K562 (cell line): ENCODE data around the gene CLDN12. TPM values are rescaled to one million over a fixed set of nuclear protein-coding genes. Genes with fewer than 3 reads are reported as not detected.

Source experiments
- ATAC-seq: fragments of 200-7000 bp; cut with Tn5 transposase; 3 replicates; pipeline ENCODE4 v1.9.1; 2020; ENCODE audit warnings: moderate library complexity
- BruUV-seq: library from RNA; stranded (reverse); fragments of 400-500 nt; replicated peaks from 2 replicates; lab custom pipeline; 2021; lab: Mats Ljungman, UMichigan
- CTCF ChIA-PET: fragments of 300-600 bp; formaldehyde crosslinking; extraction: SDS; loops from one replicate; lab custom pipeline; 2021; ENCODE audit warnings: low intra/inter-chr PET ratio; lab: Yijun Ruan, JAX
- POLR2A ChIA-PET: fragments of 300-600, 350-650 bp; sonication (Branson Sonifier 250); formaldehyde crosslinking; extraction: SDS; loops from one replicate; lab custom pipeline; 2021; ENCODE audit warnings: antibody characterized with exemption, inconsistent platforms; lab: Yijun Ruan, JAX
- DNase-seq, 4 experiments: peaks; one replicate each; pipeline versions ENCODE4 v3.0.0 to v3.0.0-alpha.2; 2011 to 2018; ENCODE audit warnings: low spot score in 3 of 4, mixed read lengths in 3 of 4; ENCODE audit errors: extremely low read depth in 1 of 4
- FAIRE-seq: peaks from 2 replicates; lab custom pipeline; 2011; peaks lifted over from hg19 to GRCh38; lab: Jason Lieb, UNC
- H2AFZ ChIP-seq: 2 replicates; pipeline ENCODE4 v1.6.0; 2011; ENCODE audit warnings: low read depth, low read length, control low read depth, inconsistent platforms
- H3K27ac ChIP-seq: fragments of 200-600 bp; 3 replicates; pipeline ENCODE4 v1.8.0; 2011; ENCODE audit warnings: low read depth, mild to moderate bottlenecking, control low read depth, inconsistent platforms, low read length, moderate library complexity, mixed read lengths; ENCODE audit errors: extremely low read depth
- H3K27me3 ChIP-seq, 2 experiments: fragments of 300-600 bp in 1 of 2; 2 replicates in 1 of 2; 3 replicates in 1 of 2; pipeline versions ENCODE4 v1.6.0 to v1.8.0; 2011; ENCODE audit warnings: inconsistent platforms in 2 of 2, low read length in 2 of 2, mild to moderate bottlenecking in 1 of 2, mixed read lengths in 1 of 2, moderate library complexity in 1 of 2; ENCODE audit not compliant: control insufficient read depth in 2 of 2, insufficient read depth in 2 of 2
- H3K36me3 ChIP-seq: fragments of 300-600 bp; 3 replicates; pipeline ENCODE4 v1.8.0; 2011; ENCODE audit warnings: mild to moderate bottlenecking, low read length, inconsistent platforms; ENCODE audit not compliant: control insufficient read depth, insufficient read depth
- H3K4me1 ChIP-seq, 2 experiments: fragments of 200-600 bp in 1 of 2; replicated peaks in 1 of 2; 2 replicates in 1 of 2; 3 replicates in 1 of 2; pipeline versions ENCODE4 v1.5.1 to v1.8.0; 2011; ENCODE audit warnings: inconsistent platforms in 2 of 2, low read length in 2 of 2, mild to moderate bottlenecking in 1 of 2, mixed read lengths in 1 of 2, moderate library complexity in 1 of 2; ENCODE audit not compliant: control insufficient read depth in 2 of 2, insufficient read depth in 2 of 2
- H3K4me2 ChIP-seq: 2 replicates; pipeline ENCODE4 v1.6.1; 2011; ENCODE audit warnings: low read length, control low read depth, inconsistent platforms, mixed read lengths; ENCODE audit not compliant: insufficient read depth
- H3K4me3 ChIP-seq: fragments of 200-600 bp; sonication (generic), shearing (Covaris generic); 2 replicates; pipeline ENCODE4 v1.5.1; 2016; ENCODE audit warnings: control low read depth, inconsistent platforms
- H3K79me2 ChIP-seq: fragments of 200-600 bp; 3 replicates; pipeline ENCODE4 v1.8.0; 2011; ENCODE audit warnings: low read length, inconsistent platforms; ENCODE audit not compliant: control insufficient read depth, insufficient read depth
- H3K9ac ChIP-seq, 2 experiments: 2 replicates each; pipeline versions ENCODE4 v1.6.0 to v1.6.1; 2011; ENCODE audit warnings: low read depth in 2 of 2, low read length in 2 of 2, control low read depth in 1 of 2, inconsistent platforms in 1 of 2, mild to moderate bottlenecking in 1 of 2, mixed read lengths in 1 of 2; ENCODE audit not compliant: insufficient read depth in 1 of 2
- H3K9me1 ChIP-seq: one replicate; pipeline ENCODE4 v1.6.0; 2011; ENCODE audit warnings: inconsistent platforms, mild to moderate bottlenecking, low read length, moderate library complexity; ENCODE audit not compliant: control insufficient read depth, insufficient read depth
- H3K9me3 ChIP-seq: replicated peaks from 2 replicates; pipeline ENCODE4 v1.5.1; 2011; ENCODE audit warnings: low read depth, low read length, inconsistent platforms; ENCODE audit not compliant: control insufficient read depth, insufficient read depth
- H4K20me1 ChIP-seq: replicated peaks from 2 replicates; pipeline ENCODE4 v1.6.1; 2011; ENCODE audit warnings: low read length, inconsistent platforms, mixed read lengths; ENCODE audit not compliant: control insufficient read depth, insufficient read depth
- ARNT ChIP-seq, 2 experiments: fragments of 450-650 bp; IDR thresholded peaks; 2 replicates each; pipeline ENCODE4 v1.6.1; 2016; ENCODE audit warnings: mild to moderate bottlenecking in 1 of 2
- ASH1L ChIP-seq: fragments of 450-650 bp; IDR thresholded peaks from 2 replicates; pipeline ENCODE4 v1.6.1; 2018; ENCODE audit warnings: borderline replicate concordance, mild to moderate bottlenecking, low read depth; ENCODE audit not compliant: partially characterized antibody
- BHLHE40 ChIP-seq: IDR thresholded peaks from 2 replicates; pipeline ENCODE4 v1.6.1; 2011; ENCODE audit warnings: low read length, improper control_type of control experiment
- CBX8 ChIP-seq: fragments of 200-600 bp; sonication (generic); IDR thresholded peaks from 2 replicates; pipeline ENCODE4 v1.6.1; 2012; ENCODE audit warnings: borderline replicate concordance, mixed run types, low read depth, mild to moderate bottlenecking, moderate library complexity, mixed read lengths, low read length, control low read depth, inconsistent platforms; ENCODE audit not compliant: poor library complexity, severe bottlenecking; ENCODE audit errors: extremely low read depth
- CEBPG ChIP-seq, 3 experiments: fragments of 200-800 bp in 1 of 3; sonication (Bioruptor generic) in 1 of 3; sonication (generic) in 1 of 3; formaldehyde crosslinking in 1 of 3; IDR thresholded peaks in 2 of 3; conservative IDR thresholded peaks in 1 of 3; 2 replicates each; pipeline versions ENCODE4 v1.6.1 to v1.8.0; 2016 to 2022; ENCODE audit warnings: missing compliant biosample characterization in 2 of 3, missing genetic modification characterization in 2 of 3, mild to moderate bottlenecking in 1 of 3, missing genetic modification reagents in 1 of 3
- CHD2 ChIP-seq: IDR thresholded peaks from 2 replicates; pipeline ENCODE4 v1.6.1; 2011; ENCODE audit warnings: low read depth, low read length
- FOXP1 ChIP-seq: sonication (generic); formaldehyde crosslinking; IDR thresholded peaks from 2 replicates; pipeline ENCODE4 v1.8.0; 2022; ENCODE audit warnings: mild to moderate bottlenecking, missing genetic modification reagents
- HDAC2 ChIP-seq: fragments of 450-650 bp; IDR thresholded peaks from 2 replicates; pipeline ENCODE4 v1.6.1; 2016; ENCODE audit warnings: mild to moderate bottlenecking
- RCOR1 ChIP-seq, 2 experiments: IDR thresholded peaks; 2 replicates each; pipeline ENCODE4 v1.6.1; 2012; ENCODE audit warnings: low read depth in 2 of 2, low read length in 2 of 2, borderline replicate concordance in 1 of 2, improper control_type of control experiment in 1 of 2
- STAT5B ChIP-seq: fragments of 250-450 bp; sonication (Bioruptor Pico); IDR thresholded peaks from 2 replicates; pipeline ENCODE4 v1.8.0; 2021; ENCODE audit warnings: mild to moderate bottlenecking, inconsistent platforms
- TAL1 ChIP-seq: fragments of 450-650 bp; IDR thresholded peaks from 2 replicates; pipeline ENCODE4 v1.6.1; 2016; ENCODE audit warnings: mild to moderate bottlenecking
- TEAD4 ChIP-seq, 2 experiments: sonication (generic) in 1 of 2; formaldehyde crosslinking in 1 of 2; IDR thresholded peaks; 2 replicates each; pipeline versions ENCODE4 v1.6.1 to v1.8.0; 2012 to 2022; ENCODE audit warnings: borderline replicate concordance in 1 of 2, inconsistent platforms in 1 of 2, low read length in 1 of 2, mild to moderate bottlenecking in 1 of 2, missing genetic modification reagents in 1 of 2
- TFAP4 ChIP-seq: sonication (generic); formaldehyde crosslinking; IDR thresholded peaks from 2 replicates; pipeline ENCODE4 v1.8.0; 2022; ENCODE audit warnings: missing genetic modification reagents, mild to moderate bottlenecking, moderate library complexity, borderline replicate concordance
- ZNF3 ChIP-seq: fragments of 250-450 bp; sonication (Bioruptor Pico); IDR thresholded peaks from 2 replicates; pipeline ENCODE4 v1.5.0; 2021; ENCODE audit warnings: mild to moderate bottlenecking, moderate library complexity
- ZNF785 ChIP-seq: fragments of 250-450 bp; sonication (Bioruptor Pico); IDR thresholded peaks from 2 replicates; pipeline ENCODE4 v1.4.0; 2020; ENCODE audit warnings: mild to moderate bottlenecking
- WGBS: fragments of 100-300 bp; shearing (Covaris generic); methylation state at CpG from one replicate; pipeline ENCODE4 v1.1.6; 2016; ENCODE audit warnings: low coverage, mixed read lengths; ENCODE audit not compliant: insufficient coverage; ENCODE audit errors: missing lambda C conversion rate; 5-methylcytosine and 5-hydroxymethylcytosine counted together
- in situ Hi-C: fragments of 300-500 bp; cut with MboI; formaldehyde crosslinking; loops from 4 replicates; pipeline ENCODE4 v1.15.0; 2018; ENCODE audit warnings: inconsistent platforms, mixed read lengths
- intact Hi-C: fragments of 100-400 bp; cut with micrococcal nuclease; formaldehyde crosslinking; loops from 2 replicates; pipeline ENCODE4 v1.14.2; 2022
- polyA plus RNA-seq, 8 experiments: library from polyadenylated mRNA; depleted of rRNA in 4 of 8; stranded (reverse) in 5 of 8; unstranded in 3 of 8; fragments of >200 nt; fragmentation: Nextera tagmentation in 2 of 8; fragmentation: Illumina TruSeq in 1 of 8; extraction: Ambion mirVana in 2 of 8; extraction: Trizol in 1 of 8; gene quantifications; 2 replicates each; pipeline versions ENCODE4 v1.2.1 to v1.2.3, GENCODE V29; 2011 to 2014; ENCODE audit warnings: inconsistent platforms in 1 of 8, missing spikeins in 1 of 8
- total RNA-seq, 7 experiments: library from RNA; depleted of rRNA in 6 of 7; stranded (reverse); fragments of >200 nt in 6 of 7; fragmentation: Illumina TruSeq in 2 of 7; extraction: Trizol in 2 of 7; gene quantifications; 2 replicates each; pipeline versions ENCODE4 v1.2.1 to v1.2.3, GENCODE V29; 2011 to 2021; ENCODE audit warnings: low replicate concordance in 1 of 7
- TF ChIP-seq, protein P1 (sequence below): IDR thresholded peaks from 2 replicates; pipeline ENCODE4 v1.6.1; 2014; ENCODE audit warnings: antibody characterized with exemption
- TF ChIP-seq, protein P2 (sequence below): fragments of 450-650 bp; formaldehyde crosslinking; IDR thresholded peaks from 2 replicates; pipeline ENCODE4 v1.4.0; 2020; ENCODE audit warnings: mild to moderate bottlenecking, moderate library complexity

Gene CLDN12
- total and polyA plus RNA-seq, 9 of the 15 experiments (the other 6 are each of a cell fraction or from before 2014, with no cell fraction given), result 5.8 to 42.2 (median 15.8) TPM

DNA sequence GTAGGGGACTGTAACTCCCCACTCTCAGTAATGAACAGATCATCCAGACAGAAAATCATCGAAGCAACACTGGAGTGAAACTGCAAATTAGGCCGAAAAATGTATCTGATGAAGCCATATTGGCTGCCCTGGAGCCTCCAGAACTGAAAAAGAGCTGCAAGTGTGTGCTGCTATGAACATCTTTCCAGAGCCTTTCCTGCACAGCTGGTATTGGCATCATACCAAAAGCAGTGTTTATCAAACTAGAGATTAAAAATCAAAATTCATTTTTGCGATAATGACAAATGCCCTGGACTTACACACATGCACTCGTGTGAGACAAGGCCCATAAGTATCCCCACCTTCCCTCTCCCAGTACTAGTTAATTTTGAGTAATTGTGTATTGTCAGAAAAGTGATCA, 6.8 kb upstream of the CLDN12 start (continued):
- TF ChIP-seq, protein P1, sequence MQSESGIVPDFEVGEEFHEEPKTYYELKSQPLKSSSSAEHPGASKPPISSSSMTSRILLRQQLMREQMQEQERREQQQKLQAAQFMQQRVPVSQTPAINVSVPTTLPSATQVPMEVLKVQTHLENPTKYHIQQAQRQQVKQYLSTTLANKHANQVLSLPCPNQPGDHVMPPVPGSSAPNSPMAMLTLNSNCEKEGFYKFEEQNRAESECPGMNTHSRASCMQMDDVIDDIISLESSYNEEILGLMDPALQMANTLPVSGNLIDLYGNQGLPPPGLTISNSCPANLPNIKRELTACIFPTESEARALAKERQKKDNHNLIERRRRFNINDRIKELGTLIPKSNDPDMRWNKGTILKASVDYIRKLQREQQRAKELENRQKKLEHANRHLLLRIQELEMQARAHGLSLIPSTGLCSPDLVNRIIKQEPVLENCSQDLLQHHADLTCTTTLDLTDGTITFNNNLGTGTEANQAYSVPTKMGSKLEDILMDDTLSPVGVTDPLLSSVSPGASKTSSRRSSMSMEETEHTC, result no peak
- TF ChIP-seq FOXP1 (no peak), CBX8 (no peak), CHD2 (no peak), ZNF785 (no peak), ZNF3 (no peak)
- TF ChIP-seq, protein P2, sequence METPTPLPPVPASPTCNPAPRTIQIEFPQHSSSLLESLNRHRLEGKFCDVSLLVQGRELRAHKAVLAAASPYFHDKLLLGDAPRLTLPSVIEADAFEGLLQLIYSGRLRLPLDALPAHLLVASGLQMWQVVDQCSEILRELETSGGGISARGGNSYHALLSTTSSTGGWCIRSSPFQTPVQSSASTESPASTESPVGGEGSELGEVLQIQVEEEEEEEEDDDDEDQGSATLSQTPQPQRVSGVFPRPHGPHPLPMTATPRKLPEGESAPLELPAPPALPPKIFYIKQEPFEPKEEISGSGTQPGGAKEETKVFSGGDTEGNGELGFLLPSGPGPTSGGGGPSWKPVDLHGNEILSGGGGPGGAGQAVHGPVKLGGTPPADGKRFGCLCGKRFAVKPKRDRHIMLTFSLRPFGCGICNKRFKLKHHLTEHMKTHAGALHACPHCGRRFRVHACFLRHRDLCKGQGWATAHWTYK (CRISPR knock-in tag), result no peak

GRCh38 chr7:90401989-90402388, 1.3 kb upstream of the CLDN12 start:
- FAIRE-seq (no peak), ATAC-seq (no peak), DNase-seq (peak in 1 of 4 experiments; percentile 17)
- Histone ChIP-seq H3K4me1 (peaks cover 3 to 6% of the 10 kb centered on the region in 2 experiments; a peak in 3 of 5 replicates), H3K79me2 (peaks cover 6% of the 10 kb centered on the region; the same call in 2 of the 3 replicates), H3K9ac (no peak overlapping the region), H3K9me1 (no peaks in the 10 kb centered on the region), H2AFZ (no peak overlapping the region), H3K4me3 (no peak overlapping the region), H3K27ac (no peak overlapping the region), H3K27me3 (no peaks in the 10 kb centered on the region), H4K20me1 (no peaks in the 10 kb centered on the region), H3K36me3 (peaks cover 13% of the 10 kb centered on the region; the same call in 1 of the 3 replicates), H3K9me3 (0 out of 2 replicates have a peak, but pooled peaks cover 2% of the 10 kb centered on the region), H3K4me2 (no peak overlapping the region)
- ChIA-PET CTCF (no interaction called here), POLR2A (no interaction called here)
- no TSS peak for BruUV-seq
- intact Hi-C loops (loop anchor here (5.0 kb wide), 2 partner anchors 85 to 155 kb away; partner anchors contain the start of gene CFAP69), in situ Hi-C loops (loop anchor here (5.0 kb wide), 1 partner anchor 55 kb away; the partner anchor contains the start of gene GTPBP10)
- 4% methylated on average over 4 of the region's 4 CpGs for WGBS
- no peak for TF ChIP-seq CEBPG (CRISPR knock-in tag; IDR thresholded peaks at IDR 0.05)
- no peak for TF ChIP-seq CEBPG (tag; conservative IDR thresholded peaks at IDR 0.05 in 1 of 2, IDR thresholded peaks at IDR 0.05 in 1 of 2)
- TF ChIP-seq ASH1L, result no peak
- no peak for TF ChIP-seq ARNT (IDR thresholded peaks at IDR 0.05)
- TF ChIP-seq HDAC2, result 0 out of 2 replicates have a peak, but pooled peaks have one; percentile 47
- TF ChIP-seq BHLHE40, result no peak
- peak; percentile 51 for TF ChIP-seq TEAD4 (IDR thresholded peaks at IDR 0.05; ENCODE audit: low read length)
- TF ChIP-seq TEAD4 (CRISPR knock-in tag; IDR thresholded peaks at IDR 0.05; ENCODE audit: borderline replicate concordance), result no peak
- no peak for TF ChIP-seq STAT5B (CRISPR knock-in tag)
- 0 out of 2 replicates have a peak, but pooled peaks have one; percentile 31 for TF ChIP-seq TAL1
- TF ChIP-seq RCOR1 (IDR thresholded peaks at IDR 0.05; ENCODE audit: borderline replicate concordance in 1 of 2, low read depth in 2 of 2, low read length in 2 of 2), result peak in 1 of 2 experiments; percentile 85; a peak in 2 of 4 replicates
- TF ChIP-seq TFAP4 (CRISPR knock-in tag), result no peak
